Stimulated activated CD8-positive, alpha-beta memory T cell treated with anti-CD3 and anti-CD28 coated beads, Interleukin-15, amount 100 ng/mL, for 4 hours (primary cell): ENCODE results near the gene ZNF524.

ENCODE experiments used
- DNase-seq, 2 donors: peaks; one replicate each; pipeline ENCODE4 v3.0.0-alpha.2; 2020; ENCODE audit warnings: low read depth in 2 of 2

Gene ZNF524

GRCh38 chr19:55620410-55621204 lies 20.5 kb downstream of the ZNF524 start:
- no peak for DNase-seq

DNA sequence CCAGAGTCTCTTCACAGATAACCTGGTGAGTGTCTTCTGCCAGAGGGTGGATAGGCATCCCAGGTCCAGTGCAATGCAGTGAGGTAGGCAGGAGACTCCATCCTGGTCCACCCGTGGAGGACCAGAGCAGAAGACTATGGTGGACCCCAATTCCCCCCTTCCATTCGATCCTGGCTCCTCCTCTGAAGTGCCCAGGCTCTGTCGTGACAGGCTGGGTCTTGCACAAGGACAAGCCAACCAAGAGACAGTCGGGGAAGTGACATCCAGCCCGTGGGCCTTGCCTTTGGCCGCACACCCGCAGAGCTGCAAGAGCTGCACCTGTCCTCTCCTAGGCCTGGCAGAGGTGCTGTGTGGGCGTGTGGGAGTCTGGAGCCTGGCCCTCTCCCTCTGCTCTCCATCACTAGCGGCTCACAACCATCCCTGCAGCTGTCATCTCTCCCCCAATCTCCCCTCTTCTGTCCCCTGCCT lies 21.2 kb downstream of the ZNF524 start:
- no peak for DNase-seq

DNA sequence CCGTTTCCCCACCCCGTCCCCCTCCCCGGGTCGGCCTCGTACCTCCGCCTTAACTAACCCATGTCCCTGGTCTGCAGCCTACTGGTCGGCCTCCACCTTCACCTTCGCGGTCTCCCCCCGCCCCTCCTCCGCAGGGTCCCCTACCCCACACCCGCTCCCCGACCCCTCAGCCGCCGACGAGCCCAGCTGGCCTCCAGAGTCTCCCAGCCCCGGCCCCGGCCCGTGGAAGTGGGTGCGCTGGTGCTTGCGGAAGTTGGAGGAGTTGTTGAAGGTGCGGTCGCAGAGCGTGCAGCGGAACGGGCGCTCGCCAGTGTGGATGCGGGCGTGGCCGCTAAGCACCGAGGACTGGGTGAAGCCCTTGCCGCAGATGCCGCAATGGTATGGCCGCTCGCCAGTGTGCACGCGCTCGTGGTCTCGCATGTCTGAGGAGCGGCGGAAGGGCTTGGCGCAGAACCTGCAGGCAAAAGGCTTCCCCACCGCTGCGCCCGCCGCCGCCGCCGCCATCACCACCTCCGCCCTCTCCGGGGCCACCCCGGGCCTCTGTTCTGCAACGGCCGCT lies 21.7 kb downstream of the ZNF524 start:
- no peak for DNase-seq

- no peak for DNase-seq
Observed at GRCh38 chr19:55622242-55622969, 22.3 kb downstream of the ZNF524 start.

DNA sequence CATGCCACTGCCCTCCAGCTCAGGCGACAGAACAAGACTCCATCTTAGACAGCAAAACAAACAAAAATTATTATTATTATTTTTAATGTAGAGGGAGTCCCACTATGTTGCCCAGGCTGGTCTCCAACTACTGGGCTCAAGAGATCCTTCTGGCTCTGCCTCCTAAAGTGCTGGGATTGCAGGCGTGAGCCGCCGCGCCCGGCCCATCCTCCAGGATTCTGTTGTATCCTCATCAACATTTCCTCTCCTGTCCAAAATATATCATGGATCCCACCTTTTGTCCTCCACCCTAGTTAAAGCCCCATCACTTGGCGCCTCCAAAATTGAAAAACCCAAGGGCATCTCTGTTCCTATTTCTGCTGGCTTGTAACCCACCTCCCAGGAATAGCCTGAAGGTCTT lies 23.0 kb downstream of the ZNF524 start:
- DNase-seq = no peak

- no peak for DNase-seq
Observed at GRCh38 chr19:55623561-55623960, 23.5 kb downstream of the ZNF524 start.

DNA sequence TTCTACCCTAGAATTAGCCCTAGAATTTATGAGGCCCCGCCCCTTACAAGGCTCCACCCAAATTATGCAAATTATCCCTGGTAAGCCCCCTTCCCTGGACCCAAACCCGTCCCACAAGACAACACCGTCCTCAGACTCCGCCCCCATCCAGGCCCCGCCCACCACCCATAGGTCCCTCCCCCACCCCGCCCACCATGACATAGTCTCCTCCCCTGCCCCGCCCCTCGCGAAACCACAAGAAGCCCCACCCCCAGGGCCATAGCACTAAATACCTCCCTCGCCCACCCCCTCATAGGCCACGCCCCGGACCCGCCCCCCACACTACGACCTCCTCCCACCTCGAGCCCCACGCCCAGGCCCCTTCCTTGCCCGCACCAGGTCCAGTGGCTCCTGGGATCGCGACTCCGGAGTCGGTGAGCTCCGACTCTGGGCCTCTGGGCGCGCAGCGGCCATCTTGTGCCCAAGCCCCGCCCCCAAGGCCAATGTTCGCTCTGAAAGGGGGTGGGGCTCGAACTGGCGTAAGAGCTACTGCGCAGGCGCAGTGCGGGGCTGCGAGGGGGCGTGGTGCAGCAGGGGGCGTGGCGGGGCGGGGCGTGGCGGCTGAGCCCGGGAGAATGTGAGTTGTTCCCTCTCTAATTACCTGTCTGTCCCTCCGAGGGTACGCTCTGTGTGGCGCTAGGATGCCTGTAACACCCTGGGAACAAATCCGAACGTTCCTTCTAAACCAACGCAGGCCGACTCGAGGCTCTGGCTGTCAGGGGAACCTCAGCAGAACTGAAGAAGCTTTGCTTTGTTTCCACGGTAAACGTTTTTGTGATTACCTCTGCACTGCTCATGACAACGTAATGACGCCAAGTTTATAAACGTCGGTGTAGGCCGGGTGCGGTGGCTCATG lies 24.3 kb downstream of the ZNF524 start, which contains the start of gene ZNF784:
ZNF784 (minus strand) TSS at position 458 of the 895 bp plus-strand sequence; CDS start at position 453, 5 bp downstream.
- DNase-seq = peak; percentile 80 to 86

- DNase-seq = no peak
Observed at GRCh38 chr19:55625004-55625326, 24.9 kb downstream of the ZNF524 start.

DNA sequence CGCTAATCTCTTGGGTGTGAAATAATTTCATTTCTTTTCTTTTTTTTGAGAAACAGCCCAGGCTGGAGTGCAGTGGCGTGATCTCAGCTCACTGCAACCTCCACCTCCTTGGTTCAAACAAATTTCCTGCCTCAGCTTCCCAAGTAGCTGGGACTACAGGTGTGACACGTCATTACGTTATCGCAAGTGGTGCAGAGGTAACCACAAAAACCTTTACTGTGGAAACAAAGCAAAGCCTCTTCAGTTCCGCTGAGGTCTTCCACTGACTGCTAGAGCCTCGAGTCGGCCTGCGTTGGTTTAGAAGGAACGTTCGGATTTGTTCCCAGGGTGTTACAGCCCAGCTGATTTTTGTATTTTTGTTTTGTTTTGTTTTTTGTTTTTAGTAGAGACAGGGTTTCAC lies 26.3 kb downstream of the ZNF524 start:
- peak in 1 of 2 donors; percentile 37 for DNase-seq

DNA sequence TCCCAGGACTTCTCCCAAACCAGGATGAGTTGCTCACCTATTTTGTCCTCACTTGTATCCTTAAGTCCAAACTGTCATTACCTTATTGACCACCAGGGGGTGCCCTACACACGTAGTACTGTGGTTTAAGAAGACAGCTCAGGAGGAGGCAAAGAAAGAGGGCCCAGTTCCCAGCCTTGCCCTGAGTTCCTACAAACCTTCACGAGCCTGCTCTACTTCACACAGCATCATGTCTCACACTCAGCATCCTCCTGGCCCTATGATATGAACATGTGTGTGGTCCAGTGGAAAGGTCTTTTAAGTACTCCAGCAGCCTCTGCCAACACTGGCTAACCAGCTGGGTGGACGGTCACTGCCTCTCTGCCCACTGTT lies 32.4 kb downstream of the ZNF524 start:
- peak; percentile 39 to 84 for DNase-seq

DNA sequence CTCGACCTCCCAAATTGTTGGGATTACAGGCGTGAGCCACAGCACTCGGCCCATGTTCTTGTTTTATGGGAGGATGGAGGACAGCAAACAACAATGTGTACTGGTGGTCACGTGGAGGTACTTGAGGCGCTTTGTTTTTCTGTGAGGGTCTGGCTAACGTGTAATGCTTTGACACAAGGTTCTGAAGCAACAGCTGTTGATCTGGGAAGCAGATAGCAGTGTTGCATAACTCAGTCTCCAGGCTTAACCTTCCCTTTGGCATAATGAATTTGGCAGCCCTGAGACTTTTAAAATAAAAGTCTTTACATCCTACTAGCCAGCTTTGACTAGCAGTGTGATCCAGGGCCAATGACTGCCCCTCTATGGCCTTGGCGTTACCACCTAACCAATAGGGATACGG lies 33.8 kb downstream of the ZNF524 start:
- no peak for DNase-seq

DNA sequence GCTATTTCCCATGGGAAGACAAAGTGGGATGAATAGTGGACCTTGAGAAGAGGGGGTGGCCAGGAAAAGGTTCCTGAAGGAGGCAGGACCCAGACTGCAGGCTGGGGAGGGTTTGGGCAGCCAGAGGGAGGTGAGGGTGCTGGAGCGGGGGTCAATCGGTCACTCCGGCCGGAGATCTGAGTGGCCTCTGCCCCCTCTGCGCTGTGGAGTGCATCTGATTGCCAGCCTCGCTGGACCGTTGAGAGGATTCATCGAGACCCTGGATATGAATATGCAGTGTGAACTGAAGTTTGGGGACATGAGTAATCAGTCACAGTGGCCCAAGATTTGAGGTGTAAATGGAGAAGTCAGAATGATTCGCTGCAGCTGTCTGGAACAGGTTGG lies 35.2 kb downstream of the ZNF524 start:
- no peak for DNase-seq

GRCh38 chr19:55635856-55636440 lies 35.9 kb downstream of the ZNF524 start:
- no peak for DNase-seq

GRCh38 chr19:55636723-55637122 lies 36.6 kb downstream of the ZNF524 start:
- DNase-seq = no peak

DNA sequence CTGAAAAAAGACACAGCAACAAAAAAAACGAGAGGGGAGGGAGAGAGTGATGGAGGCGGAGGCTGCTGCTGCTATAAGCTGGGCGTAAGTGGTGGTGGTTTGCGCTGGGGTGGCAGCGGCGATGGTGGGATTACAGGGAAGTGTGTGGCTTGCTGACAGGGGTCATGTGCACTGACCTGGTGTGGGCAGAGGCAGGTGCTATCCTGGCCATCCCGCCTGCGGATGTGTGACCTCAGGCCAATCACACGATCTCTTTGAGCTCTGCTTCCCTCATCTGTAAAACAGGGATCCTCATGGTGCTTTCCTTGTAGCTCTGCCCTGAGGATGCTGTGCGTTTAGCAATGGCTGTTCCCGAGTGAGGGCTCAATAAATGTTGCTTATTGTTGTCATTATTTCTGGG lies 37.4 kb downstream of the ZNF524 start:
- DNase-seq = no peak

DNA sequence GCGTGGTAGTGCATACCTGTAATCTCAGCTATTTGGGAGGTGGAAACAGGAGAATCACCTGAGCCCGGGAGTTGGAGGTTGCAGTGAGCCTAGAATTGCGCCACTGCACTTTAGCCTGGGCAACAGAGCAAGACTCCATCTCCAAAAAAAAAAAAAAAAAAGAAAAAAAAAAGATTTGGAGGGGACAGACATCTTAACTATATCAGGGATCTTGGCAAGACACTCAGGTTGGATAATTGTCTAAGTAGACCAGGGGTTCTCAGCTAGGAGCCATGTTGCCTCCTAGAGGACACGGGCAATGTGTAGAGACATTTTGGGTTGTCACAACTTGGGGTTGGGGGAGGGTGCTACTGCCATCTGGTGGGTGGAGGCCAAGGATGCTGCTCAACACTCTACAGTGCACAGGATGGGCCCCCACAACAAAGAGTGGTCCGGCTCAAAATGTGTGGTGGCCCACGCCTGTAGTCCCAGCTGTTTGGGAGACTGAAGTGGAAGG lies 38.8 kb downstream of the ZNF524 start:
- no peak for DNase-seq

DNA sequence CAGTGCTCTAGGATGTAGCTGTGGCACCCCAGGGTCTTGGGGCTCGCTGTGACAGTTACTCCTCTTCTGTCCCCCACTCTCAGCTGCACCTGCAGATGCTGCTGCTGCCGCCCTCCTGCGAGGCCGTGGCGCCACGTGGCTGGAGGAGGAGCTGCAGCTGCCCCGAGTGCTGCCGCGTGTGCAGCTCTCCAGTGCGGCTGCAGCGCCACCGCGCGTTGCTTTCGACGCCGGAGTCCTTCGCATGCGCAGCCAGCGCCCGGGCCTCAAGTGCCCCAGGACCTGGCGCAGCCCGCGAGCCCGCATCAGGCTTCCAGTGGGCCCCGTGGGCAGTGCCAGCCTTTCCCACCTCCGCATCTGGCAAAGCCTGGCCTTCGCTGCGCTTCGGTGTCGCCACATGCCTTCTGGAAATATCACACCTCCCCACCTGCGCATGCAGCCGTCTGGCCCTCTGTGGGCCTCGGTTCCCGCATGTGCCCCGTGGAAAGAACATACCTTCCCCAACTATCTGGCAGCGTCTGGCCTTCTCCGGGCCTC lies 40.0 kb downstream of the ZNF524 start:
- peak; percentile 49 to 60 for DNase-seq

DNA sequence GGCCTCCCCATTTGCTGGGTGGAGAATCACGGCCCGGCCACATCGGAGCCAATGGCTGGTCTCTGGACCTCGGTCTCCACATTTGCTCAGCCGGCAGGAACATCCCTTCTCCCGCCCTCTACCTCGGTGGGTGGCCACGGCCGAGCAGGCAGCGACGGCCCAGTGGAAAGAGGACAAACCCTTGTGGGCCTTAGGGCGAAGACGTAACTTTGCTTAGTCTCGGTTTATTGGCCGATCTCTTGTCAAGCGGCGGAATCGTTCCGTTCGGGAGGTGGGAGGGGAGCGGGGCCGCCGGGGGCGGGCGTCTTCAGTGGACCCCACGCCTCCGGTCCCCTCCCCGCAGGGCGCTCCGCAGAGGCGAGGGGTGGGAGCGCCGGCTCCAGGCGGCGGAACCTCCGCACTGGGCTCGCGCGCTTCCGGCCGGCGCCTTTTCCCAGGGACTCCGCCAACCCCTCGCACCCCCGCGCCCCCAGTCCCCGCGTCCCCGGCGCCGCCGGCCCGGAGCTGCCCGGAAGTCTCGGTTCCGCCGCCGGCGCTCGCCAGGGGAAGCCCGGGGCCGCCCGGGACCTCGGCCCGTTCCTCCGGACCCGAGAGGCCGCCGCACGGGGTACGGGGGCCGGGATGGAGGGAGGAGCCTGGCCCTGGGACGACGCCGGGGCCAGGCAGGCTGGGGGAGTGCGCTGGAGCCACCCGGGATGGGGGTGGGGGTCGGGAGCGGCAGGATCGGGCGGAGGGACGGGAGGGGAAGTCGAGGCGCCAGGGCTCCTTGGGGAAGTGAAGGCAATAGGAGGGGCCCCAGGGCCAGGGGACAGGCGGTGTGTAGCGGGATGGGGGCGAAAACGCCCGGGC lies 40.7 kb downstream of the ZNF524 start, which contains the start of gene ZNF580:
ZNF580 (plus strand) TSS at position 426 of the 849 bp plus-strand sequence. CDS start 1,507 bp downstream, outside the sequence.
- peak in 1 of 2 donors; percentile 53 for DNase-seq

DNA sequence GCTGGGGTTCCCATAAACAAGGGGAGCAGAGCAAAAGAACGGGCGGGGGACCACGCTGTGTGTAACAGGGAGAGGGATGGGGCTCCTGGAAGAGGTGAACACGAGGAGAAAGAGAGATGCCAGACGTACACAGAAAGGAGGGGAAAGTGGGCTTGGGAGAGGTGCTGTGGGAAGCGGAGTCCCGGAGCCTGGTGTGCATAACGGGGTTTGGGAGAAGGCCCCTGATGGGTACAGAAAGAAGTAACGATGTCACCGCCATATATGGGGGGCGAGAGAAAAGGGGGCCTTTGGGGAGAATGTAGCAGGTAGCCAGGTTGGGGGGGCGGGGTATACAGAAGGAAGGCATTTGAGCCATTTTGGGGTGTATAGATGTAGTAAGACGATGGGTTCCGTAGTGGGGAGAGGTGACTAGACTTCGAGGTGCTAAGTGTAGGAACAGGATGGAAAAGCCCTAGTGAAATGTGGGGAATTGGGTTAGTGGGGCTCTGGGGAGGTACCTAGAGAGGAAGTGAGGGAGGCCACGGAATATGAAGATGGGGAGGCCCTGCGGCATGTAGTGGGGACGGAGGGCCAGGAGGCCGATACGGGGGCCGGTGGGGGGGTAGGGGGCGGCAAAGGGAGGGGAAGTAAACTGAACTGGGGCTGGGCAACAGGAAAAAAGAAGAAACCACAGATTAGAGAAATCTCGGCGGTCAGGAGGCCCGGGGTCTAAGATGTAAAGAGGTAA lies 41.5 kb downstream of the ZNF524 start:
- no peak for DNase-seq
